Measurements from ENCODE around the gene POLR1D.
A peak's percentile ranks its signal among the peaks of the same experiment; 100 is the strongest.
"Not testable (repeated sequence)": the region's sequence is repeated elsewhere in the genome, so short reads cannot be mapped to it uniquely, and the experiment has no call there.

The POLR1D gene

GRCh38 chr13:27619093-27619727 lies 2.5 kb upstream of the POLR1D start:
- no peak for DNase-seq

GRCh38 chr13:27619728-27620376 lies 1.8 kb upstream of the POLR1D start:
- peak; percentile 11 to 34 (median 30) for DNase-seq

- DNase-seq: peak; percentile 90 to 94 (median 93)
Measured at GRCh38 chr13:27620377-27621115, 1.1 kb upstream of the POLR1D start, which contains the start of gene LNX2. TSS of gene LNX2 (minus strand) at chr13:27620529. CDS start at chr13:27581703, 38,826 bp downstream.

DNA sequence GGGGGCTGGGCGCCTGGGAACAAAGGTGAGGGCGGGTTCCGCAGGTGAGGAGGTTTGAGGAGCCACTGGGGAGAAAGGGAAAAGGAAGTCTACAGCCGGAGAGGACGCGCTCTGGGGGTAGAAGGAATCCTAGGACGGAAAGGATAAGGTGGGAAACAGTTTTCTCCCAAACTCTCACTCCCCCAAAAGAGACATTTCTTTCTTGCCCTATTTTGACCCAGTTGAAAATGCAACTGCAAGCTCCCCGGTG lies 651 bp upstream of the POLR1D start:
- peak in 1 of 4 experiments; percentile 22 for DNase-seq

- DNase-seq: no peak
Measured at GRCh38 chr13:27622102-27622820, 569 bp downstream of the POLR1D start.

GRCh38 chr13:27622881-27623280 lies 1.2 kb downstream of the POLR1D start:
- no peak for DNase-seq

- DNase-seq: no peak
Measured at GRCh38 chr13:27624071-27624470, 2.4 kb downstream of the POLR1D start.

- DNase-seq: no peak
Measured at GRCh38 chr13:27625839-27626238, 4.1 kb downstream of the POLR1D start.

- DNase-seq: no peak
Measured at GRCh38 chr13:27627380-27627779, 5.7 kb downstream of the POLR1D start.

DNA sequence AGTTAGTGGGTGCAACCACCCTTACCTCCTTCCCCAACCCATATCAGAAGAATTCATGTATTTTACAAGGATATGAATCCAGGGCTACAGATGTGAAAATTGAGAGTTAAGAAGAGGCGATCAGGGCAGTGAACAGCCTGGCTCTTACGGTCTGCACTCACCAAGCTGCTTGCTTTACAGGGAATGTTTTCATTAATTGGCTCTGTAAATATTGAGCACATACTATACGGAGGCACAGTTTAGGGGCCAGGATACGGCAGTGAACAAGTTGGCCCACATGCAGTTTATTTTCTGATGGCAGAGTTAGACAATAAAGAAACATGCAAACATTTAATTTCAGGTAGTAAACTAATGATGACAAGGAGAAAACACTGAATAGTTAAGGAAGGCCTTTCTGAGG lies 6.4 kb downstream of the POLR1D start:
- DNase-seq: no peak

- DNase-seq: not testable (repeated sequence)
Measured at GRCh38 chr13:27628766-27629165, 7.1 kb downstream of the POLR1D start.

DNA sequence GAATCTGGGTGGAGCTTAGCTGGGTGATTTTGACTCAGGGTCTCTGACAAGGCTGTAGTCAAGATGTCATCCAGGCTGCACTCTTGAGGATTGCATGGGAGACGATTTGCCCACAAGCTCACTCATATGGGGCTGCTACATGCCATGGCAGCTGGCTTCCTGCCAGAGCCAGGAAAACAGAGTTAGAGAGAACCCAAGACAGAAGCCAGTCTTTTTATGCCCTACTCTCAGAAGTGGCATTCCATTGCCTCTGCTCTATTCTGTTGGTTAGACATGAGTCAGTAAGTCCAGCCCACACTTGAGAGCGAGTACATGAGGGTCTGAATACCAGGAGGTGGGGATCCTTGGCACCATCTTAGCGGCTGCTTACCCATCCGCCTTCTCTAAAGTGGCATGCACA lies 9.5 kb downstream of the POLR1D start:
- no peak for DNase-seq

- no peak for DNase-seq
Measured at GRCh38 chr13:27631665-27632064, 10.0 kb downstream of the POLR1D start.

- no peak for DNase-seq
Measured at GRCh38 chr13:27632214-27632613, 10.5 kb downstream of the POLR1D start.

DNA sequence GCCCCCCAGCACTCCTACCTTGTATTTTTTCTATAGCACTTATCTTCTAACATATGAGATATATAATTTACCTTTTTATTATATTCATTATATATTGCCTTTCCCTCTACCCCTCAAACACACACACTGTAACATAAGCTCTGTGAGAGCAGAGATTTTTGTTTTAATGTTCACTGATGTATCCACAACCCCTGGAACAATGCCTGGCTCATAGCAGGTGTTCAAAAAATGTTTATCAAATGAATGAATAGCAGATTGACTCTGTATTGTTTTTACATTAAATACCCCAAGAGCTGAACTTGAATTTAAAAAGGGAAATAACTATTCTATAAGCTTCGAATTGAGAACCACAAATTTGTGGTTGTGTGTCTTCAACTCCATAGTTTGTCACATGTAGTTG lies 11.0 kb downstream of the POLR1D start:
- no peak for DNase-seq

GRCh38 chr13:27634231-27634630 lies 12.5 kb downstream of the POLR1D start:
- DNase-seq: no peak

DNA sequence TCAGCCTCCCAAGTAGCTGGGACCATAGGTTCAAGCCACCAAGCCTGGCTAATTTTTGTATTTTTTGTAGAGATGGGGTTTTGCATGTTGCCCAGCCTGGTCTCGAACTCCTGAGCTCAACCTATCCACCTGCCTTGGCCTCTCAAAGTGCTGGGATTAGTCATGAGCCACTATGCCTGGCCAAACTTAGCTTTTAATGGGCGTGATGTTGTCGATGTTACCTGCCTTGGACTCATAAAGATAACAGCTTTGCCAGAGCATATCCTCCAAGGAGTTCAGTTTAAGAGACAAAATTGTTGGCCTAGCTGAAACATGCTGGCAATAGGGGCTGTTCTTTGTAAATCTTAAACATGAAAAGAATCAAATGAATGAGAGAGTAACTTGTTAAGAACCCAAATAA lies 13.1 kb downstream of the POLR1D start:
- no peak for DNase-seq

DNA sequence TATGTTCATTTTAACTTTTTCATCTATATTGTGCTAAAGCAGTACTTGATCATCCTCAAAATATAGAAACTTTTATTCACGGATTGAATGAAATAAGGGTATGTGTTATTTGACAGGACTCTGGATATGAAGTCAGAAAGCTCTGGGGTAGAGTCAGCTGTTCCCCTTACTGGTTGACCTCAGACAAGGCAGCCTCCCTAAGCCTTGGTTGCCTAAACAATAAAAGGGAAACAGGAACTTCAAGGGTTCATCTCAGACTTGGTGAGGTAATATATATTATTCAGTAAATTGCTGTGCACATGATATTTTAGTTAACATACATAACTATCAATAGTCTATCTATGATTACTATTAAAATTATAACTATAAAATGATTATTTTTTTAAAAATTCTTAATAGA lies 13.6 kb downstream of the POLR1D start:
- DNase-seq: no peak

DNA sequence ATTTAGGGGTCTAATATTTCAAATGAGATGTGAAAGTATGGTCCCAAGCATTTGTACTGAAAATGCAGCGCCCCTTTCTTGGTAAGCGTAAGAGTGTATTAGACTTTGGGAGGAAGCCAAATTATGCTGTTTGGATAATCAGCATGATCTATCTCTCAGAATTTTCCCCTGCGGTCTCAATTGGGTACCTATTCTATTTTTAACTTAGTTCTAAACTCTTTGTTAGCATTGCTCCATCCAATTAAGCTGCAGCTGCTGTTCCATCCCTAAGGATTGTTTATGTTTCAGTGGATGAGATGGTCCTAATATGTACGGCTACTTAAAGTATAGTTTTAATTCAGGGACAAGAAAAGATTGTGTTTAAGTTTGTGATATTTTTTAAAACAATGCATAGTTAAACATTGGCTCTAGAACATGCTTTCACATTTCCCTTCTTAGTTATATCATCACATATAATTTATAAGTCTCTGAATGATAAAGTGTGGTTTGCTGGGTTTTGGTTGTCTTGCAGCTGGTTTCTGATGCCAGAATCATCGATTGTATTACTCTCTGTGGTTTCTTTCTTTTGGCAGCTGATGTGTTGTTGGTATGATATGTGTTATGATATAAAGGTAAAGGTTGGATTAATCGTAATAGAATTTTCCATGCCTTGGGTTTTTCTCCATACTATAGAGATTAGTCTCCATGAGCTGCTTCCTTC lies 15.0 kb downstream of the POLR1D start:
- DNase-seq: no peak

DNA sequence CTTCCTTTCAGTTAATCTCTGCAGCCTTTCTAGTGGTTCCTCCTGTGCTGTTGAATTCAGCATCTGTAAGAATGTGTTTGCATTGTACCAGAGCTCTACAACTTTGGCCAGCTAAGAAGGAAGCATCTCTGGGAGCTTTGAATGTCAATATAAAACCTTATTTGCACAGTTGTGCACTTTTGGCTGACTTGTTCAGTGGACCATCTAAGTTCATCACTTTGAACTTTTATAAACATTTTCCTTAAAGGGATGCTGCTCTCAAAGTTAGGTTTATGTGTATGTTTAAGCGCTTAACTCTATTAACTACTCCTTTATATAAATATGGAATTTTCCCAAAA lies 15.6 kb downstream of the POLR1D start:
- no peak for DNase-seq

GRCh38 chr13:27638001-27638400 lies 16.3 kb downstream of the POLR1D start:
- no peak for DNase-seq

DNA sequence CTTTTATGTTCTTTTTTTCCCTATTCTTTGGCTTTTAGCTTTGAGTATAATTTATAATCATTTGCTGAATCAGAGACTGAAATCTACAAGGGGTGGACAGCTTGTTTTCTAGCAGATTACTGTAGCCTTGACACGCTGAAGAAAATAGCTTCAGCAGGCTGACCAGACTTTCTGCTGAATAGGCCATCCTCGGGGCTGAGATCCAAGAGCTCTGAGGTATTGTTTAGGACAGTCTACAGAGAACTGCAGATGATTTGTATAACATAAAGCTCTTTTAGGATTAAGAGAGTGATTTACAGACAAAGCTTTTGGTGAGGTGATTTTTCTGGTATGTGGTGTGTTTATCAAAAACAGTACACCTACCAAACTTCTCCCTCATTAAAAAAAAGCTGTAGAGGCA lies 16.8 kb downstream of the POLR1D start:
- DNase-seq: no peak

- no peak for DNase-seq
Measured at GRCh38 chr13:27639186-27639585, 17.5 kb downstream of the POLR1D start.
